ENCODE measurements around the gene MUC20. TPM values are rescaled to one million over a fixed set of nuclear protein-coding genes. Genes with fewer than 3 reads are reported as not detected.
"Not testable (repeated sequence)": the region's sequence is repeated elsewhere in the genome, so short reads cannot be mapped to it uniquely, and the experiment has no call there.

Gene MUC20
- total RNA-seq, 1 donor from 2014 or later: 42.1 TPM

DNA sequence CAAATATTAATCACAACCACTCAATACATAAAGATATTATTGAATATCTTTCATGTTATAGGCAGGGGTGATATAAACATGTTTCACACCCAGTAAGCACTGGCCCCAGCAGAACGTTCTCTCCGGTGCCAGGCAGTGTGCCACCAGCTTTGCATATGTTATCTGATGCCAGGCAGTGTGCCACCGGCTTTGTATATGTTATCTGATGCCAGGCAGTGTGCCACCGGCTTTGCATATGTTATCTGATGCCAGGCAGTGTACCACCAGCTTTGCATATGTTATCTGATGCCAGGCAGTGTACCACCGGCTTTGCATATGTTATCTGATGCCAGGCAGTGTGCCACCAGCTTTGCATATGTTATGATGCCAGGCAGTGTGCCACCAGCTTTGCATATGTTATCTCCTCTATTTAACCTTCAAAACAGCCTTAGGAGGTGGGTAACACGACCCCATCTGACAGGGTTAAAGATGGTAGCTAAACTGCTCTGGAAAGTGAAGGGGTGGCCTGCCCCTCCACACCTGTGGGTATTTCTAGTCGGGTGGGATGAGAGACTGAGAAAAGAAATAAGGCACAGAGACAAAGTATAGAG, 6.9 kb downstream of the MUC20 start:
- H3K4me3 ChIP-seq (ENCODE audit: low read depth, low read length): no peak overlapping the region
- TF ChIP-seq, protein P1, sequence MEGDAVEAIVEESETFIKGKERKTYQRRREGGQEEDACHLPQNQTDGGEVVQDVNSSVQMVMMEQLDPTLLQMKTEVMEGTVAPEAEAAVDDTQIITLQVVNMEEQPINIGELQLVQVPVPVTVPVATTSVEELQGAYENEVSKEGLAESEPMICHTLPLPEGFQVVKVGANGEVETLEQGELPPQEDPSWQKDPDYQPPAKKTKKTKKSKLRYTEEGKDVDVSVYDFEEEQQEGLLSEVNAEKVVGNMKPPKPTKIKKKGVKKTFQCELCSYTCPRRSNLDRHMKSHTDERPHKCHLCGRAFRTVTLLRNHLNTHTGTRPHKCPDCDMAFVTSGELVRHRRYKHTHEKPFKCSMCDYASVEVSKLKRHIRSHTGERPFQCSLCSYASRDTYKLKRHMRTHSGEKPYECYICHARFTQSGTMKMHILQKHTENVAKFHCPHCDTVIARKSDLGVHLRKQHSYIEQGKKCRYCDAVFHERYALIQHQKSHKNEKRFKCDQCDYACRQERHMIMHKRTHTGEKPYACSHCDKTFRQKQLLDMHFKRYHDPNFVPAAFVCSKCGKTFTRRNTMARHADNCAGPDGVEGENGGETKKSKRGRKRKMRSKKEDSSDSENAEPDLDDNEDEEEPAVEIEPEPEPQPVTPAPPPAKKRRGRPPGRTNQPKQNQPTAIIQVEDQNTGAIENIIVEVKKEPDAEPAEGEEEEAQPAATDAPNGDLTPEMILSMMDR (IDR thresholded peaks at IDR 0.05; ENCODE audit: insufficient read depth, low read length, poor library complexity, severe bottlenecking): no peak
- H3K36me3 ChIP-seq (ENCODE audit: control insufficient read depth, insufficient read depth, low read length): no peaks in the 10 kb centered on the region
- peaks cover 4% of the 10 kb centered on the region for H3K27me3 ChIP-seq (ENCODE audit: control insufficient read depth, insufficient read depth, low read length)
- no peak for DNase-seq (ENCODE audit: low read depth)

DNA sequence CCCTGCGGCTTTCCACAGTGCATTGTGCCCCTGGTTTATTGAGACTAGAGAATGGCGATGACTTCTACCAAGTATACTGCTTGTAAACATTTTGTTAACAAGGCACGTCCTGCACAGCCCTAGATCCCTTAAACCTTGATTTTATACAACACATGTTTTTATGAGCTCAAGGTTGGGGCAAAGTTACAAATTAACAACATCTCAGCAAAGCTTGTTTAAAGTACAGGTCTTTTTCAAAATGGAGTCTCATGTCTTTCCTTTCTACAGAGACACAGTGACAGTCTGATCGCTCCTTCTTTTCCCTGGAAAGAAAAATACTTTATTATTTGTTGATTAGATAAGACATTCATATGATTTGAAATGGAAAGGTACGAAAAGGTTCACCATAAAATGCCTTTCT, 8.0 kb downstream of the MUC20 start:
- not testable (repeated sequence) for H3K36me3 ChIP-seq (ENCODE audit: control insufficient read depth, insufficient read depth, low read length); H3K4me3 ChIP-seq (ENCODE audit: low read depth, low read length); DNase-seq (ENCODE audit: low read depth); H3K27me3 ChIP-seq (ENCODE audit: control insufficient read depth, insufficient read depth, low read length)

DNA sequence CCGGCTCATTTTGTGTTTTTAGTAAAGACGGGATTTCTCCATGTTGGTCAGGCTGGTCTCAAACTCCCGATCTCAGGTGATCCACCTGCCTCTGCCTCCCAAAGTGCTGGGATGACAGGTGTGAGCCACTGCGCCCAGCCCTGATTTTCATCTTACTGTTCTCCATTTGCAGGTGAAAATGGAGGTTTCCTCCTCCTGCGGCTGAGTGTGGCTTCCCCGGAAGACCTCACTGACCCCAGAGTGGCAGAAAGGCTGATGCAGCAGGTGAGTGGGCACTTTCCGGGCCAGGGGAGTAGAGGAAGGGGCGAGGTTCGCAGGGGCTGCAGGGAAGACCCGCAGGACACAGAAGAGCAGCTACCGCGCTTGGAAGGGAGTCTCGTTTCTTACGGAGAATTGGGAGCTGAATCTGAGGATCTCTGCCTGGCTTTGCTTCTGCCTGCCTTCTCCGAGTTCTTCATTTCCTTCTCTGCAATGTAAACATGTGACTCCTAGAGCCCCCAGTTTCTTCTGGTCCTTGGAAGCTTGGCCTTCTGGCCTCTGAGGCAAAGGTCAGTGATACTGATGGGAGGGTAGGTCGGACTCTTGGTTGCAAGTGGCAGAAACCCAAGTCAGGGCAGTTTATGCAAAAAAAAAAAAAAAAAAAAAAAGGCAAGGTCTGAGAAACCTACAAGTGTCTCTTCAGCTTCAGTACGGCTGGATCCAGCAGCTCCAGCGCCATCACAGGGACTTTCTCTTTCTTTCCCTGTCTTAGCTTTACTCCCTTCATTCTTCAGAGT, 8.9 kb downstream of the MUC20 start:
- no peak for DNase-seq (ENCODE audit: low read depth)
- H3K27me3 ChIP-seq (ENCODE audit: control insufficient read depth, insufficient read depth, low read length): peaks cover 6% of the 10 kb centered on the region
- TF ChIP-seq, protein P1 (IDR thresholded peaks at IDR 0.05; ENCODE audit: insufficient read depth, low read length, poor library complexity, severe bottlenecking): no peak
- no peaks in the 10 kb centered on the region for H3K36me3 ChIP-seq (ENCODE audit: control insufficient read depth, insufficient read depth, low read length)
- H3K4me3 ChIP-seq (ENCODE audit: low read depth, low read length): no peak overlapping the region

DNA sequence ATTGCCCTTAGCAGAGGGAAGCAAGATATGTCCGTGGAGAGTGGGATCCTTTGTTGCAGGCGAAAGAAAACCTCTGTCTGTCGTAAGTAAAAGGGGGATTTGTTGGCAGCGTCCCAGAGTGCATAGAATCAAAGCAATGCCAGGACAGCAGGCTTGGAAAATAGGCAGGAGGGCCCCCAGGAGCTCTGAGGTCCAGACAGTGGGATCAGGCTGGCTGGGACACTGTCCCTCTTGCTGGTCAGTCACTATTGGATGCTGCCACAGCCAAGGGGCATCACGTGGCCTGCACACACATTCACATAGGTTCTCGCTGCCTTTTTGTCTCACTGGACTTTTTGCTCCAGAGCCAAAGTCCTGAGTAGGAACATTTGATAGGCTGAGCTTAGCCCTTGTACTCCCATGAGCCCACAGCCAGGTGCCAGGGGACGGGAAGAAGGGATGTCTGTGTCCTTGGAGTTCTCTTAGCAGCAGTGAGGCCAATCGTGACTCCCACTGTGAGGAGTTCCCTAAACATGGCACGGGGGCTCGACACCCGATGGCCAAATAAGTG, 10.7 kb downstream of the MUC20 start:
- TF ChIP-seq, protein P1 (IDR thresholded peaks at IDR 0.05; ENCODE audit: insufficient read depth, low read length, poor library complexity, severe bottlenecking): no peak
- H3K4me3 ChIP-seq (ENCODE audit: low read depth, low read length): no peak overlapping the region
- no peak for DNase-seq (ENCODE audit: low read depth)
- H3K36me3 ChIP-seq (ENCODE audit: control insufficient read depth, insufficient read depth, low read length): no peaks in the 10 kb centered on the region
- peaks cover 8% of the 10 kb centered on the region for H3K27me3 ChIP-seq (ENCODE audit: control insufficient read depth, insufficient read depth, low read length)

DNA sequence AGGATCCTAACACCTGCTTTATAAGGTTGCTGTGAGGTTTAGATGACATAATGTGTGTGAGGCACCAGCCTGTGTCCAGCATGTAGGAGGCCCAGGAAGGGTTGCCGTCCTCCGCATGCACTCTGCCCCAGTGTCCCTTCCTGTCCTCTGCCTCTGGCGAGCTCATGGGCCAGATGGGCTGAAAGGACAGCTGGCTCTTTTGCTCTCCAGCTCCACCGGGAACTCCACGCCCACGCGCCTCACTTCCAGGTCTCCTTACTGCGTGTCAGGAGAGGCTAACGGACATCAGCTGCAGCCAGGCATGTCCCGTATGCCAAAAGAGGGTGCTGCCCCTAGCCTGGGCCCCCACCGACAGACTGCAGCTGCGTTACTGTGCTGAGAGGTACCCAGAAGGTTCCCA, 12.2 kb downstream of the MUC20 start:
- H3K27me3 ChIP-seq (ENCODE audit: control insufficient read depth, insufficient read depth, low read length): peaks cover 8% of the 10 kb centered on the region
- TF ChIP-seq, protein P1 (IDR thresholded peaks at IDR 0.05; ENCODE audit: insufficient read depth, low read length, poor library complexity, severe bottlenecking): no peak

DNA sequence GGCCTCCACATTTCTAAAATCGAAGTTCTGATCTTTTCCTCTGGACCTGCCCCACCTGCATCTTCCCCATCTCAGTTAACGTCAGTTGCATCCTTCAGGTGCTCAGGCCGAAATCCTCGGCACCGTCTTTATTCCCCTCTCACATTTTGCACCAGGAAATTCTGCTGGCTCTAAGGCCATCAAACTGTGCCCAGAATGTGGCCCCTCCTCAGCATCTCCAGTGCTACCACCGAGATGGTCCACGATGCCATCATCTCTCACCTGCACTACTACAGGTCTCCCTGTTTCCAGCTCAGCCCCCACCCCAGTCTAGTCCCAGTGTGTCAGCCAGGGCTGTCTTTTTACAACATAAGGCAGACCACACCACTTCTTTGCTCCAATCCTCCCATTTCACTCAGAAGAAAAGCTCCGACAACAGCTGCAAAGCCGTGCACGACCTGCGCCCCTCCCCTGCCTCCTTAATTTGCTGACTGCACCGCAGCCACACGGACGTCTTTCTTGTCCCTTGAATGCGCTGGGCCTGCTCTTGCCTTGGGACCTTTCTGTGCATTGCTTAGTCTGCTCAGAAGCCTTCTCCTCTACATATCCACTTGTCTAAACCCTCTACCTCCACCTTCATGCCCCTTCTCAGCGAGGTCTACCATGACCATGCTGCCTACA, 14.4 kb downstream of the MUC20 start:
- DNase-seq (ENCODE audit: low read depth): no peak
- Histone ChIP-seq H3K4me3 (ENCODE audit: low read depth, low read length) (no peak overlapping the region), H3K27me3 (ENCODE audit: control insufficient read depth, insufficient read depth, low read length) (peaks cover 8% of the 10 kb centered on the region), H3K36me3 (ENCODE audit: control insufficient read depth, insufficient read depth, low read length) (no peaks in the 10 kb centered on the region)
- TF ChIP-seq, protein P1 (IDR thresholded peaks at IDR 0.05; ENCODE audit: insufficient read depth, low read length, poor library complexity, severe bottlenecking): no peak

More for the DNA sequence above, 12.2 kb downstream of the MUC20 start:
- no peak for DNase-seq (ENCODE audit: low read depth)
- Histone ChIP-seq H3K4me3 (ENCODE audit: low read depth, low read length) (no peak overlapping the region), H3K36me3 (ENCODE audit: control insufficient read depth, insufficient read depth, low read length) (no peaks in the 10 kb centered on the region)
